ENCODE measurements around the gene EBI3.

- TF ChIP-seq EZH2 (IDR thresholded peaks at IDR 0.05) = no peak
- no peak for TF ChIP-seq POLR2AphosphoS5 (IDR thresholded peaks at IDR 0.05; ENCODE audit: borderline replicate concordance, low read depth, low read length)
These were observed 3.4 kb downstream of the EBI3 start for GRCh38 chr19:4232614-4233281.

Data from SK-N-MC (cell line).